Testis (tissue), 2 donors: ENCODE measurements around the gene HEMK1.

Source experiments
- POLR2A ChIP-seq: fragments of 450-650 bp; IDR thresholded peaks from one replicate; pipeline ENCODE4 v1.6.1; 2017; ENCODE audit warnings: antibody characterized with exemption, mild to moderate bottlenecking, moderate library complexity
- TF ChIP-seq, protein P1 (sequence below), 3 experiments: fragments of 450-650 bp in 2 of 3; fragments of 200-600 bp in 1 of 3; sonication (generic) in 1 of 3; IDR thresholded peaks; one replicate each; pipeline ENCODE4 v1.5.1; 2016 to 2019; ENCODE audit warnings: antibody characterized with exemption in 3 of 3, mild to moderate bottlenecking in 2 of 3, moderate library complexity in 1 of 3

DNA sequence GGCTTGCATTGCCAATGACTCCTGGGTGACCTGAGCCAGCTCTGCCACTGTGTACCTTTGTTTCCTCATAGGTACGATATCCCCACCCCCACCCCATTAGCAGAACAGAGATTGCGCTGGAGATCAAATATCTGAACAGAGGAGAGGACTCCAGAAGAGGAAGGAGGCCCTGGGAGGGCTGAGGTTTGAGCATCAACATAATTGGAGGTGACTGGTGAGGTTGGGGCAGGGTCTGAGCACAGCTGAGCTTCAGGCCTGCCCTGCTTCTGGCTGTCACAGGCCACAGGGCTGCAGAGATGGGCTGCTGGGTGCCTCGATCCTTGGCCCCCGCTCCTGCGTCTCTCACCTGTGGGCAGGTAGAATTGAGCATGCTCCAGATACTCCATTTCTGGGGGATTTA, 44.6 kb upstream of the HEMK1 start:
- TF ChIP-seq, protein P1, sequence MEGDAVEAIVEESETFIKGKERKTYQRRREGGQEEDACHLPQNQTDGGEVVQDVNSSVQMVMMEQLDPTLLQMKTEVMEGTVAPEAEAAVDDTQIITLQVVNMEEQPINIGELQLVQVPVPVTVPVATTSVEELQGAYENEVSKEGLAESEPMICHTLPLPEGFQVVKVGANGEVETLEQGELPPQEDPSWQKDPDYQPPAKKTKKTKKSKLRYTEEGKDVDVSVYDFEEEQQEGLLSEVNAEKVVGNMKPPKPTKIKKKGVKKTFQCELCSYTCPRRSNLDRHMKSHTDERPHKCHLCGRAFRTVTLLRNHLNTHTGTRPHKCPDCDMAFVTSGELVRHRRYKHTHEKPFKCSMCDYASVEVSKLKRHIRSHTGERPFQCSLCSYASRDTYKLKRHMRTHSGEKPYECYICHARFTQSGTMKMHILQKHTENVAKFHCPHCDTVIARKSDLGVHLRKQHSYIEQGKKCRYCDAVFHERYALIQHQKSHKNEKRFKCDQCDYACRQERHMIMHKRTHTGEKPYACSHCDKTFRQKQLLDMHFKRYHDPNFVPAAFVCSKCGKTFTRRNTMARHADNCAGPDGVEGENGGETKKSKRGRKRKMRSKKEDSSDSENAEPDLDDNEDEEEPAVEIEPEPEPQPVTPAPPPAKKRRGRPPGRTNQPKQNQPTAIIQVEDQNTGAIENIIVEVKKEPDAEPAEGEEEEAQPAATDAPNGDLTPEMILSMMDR (IDR thresholded peaks at IDR 0.05), result no peak
- no peak for TF ChIP-seq POLR2A
